Activated CD8-positive, alpha-beta T cell treated with anti-CD3 and anti-CD28 coated beads, Interleukin-2, amount 10 ng/mL, durations not matched to agents 7 days and 5 days (primary cell): ENCODE results near the gene VAMP2. TPM values are rescaled to one million over a fixed set of nuclear protein-coding genes. Genes with fewer than 3 reads are reported as not detected.

Source experiments
- ATAC-seq: fragments of 150-1000 bp; cut with Tn5 transposase; one replicate; pipeline ENCODE4 v1.10.0; 2021; ENCODE audit warnings: moderate library complexity
- CTCF ChIA-PET: fragments of 350-600 bp; sonication (Branson Sonifier 250); formaldehyde crosslinking; loops from one replicate; lab custom pipeline; 2021; ENCODE audit warnings: antibody characterized with exemption; lab: Charles Lee
- POLR2A ChIA-PET: fragments of 350-600 bp; sonication (Branson Sonifier 250); formaldehyde crosslinking; loops from one replicate; lab custom pipeline; 2021; ENCODE audit warnings: antibody characterized with exemption; lab: Charles Lee
- DNase-seq: peaks from one replicate; pipeline ENCODE4 v3.0.0-alpha.2; 2020
- H3K27ac Mint-ChIP-seq: one replicate; pipeline ENCODE4 v1.8.0; 2021; ENCODE audit warnings: mild to moderate bottlenecking, mixed read lengths
- H3K27me3 Mint-ChIP-seq: one replicate; pipeline ENCODE4 v1.8.0; 2021; ENCODE audit warnings: low read depth, mixed read lengths
- H3K36me3 Mint-ChIP-seq: one replicate; pipeline ENCODE4 v1.8.0; 2021; ENCODE audit warnings: low read depth, mixed read lengths
- H3K4me1 Mint-ChIP-seq: one replicate; pipeline ENCODE4 v1.8.0; 2021; ENCODE audit warnings: low read depth, mixed read lengths
- H3K4me3 Mint-ChIP-seq: one replicate; pipeline ENCODE4 v1.8.0; 2021; ENCODE audit warnings: mild to moderate bottlenecking, mixed read lengths
- H3K9me3 Mint-ChIP-seq: one replicate; pipeline ENCODE4 v1.8.0; 2022; ENCODE audit warnings: mixed read lengths; ENCODE audit not compliant: insufficient read depth
- total RNA-seq, 2 experiments: library from RNA; stranded (reverse); gene quantifications; one replicate each; pipeline ENCODE4 v1.2.3, GENCODE V29; 2021

The VAMP2 gene
- total RNA-seq, 2 experiments from 2014 or later = 56.3 to 56.7 TPM

DNA sequence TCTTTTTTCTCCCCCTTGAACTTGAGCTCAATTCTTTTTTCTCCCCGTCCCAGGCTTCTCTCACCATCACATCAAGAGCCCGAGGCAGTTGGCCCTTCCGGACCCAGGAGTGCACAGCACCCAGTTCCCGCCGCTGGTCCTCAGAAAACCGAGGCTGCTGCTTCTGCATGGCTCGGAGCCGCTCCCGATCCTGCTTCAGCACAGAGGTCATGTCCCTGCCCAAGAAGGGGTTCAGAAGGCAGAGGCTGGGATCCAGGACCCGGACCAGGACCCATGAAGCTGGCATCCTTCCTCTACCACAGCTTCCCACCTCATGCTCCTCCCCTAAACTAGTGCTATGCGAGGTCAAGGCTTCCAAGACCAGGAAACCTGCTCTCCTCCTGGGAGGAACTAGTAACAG, 21.0 kb downstream of the VAMP2 start:
- POLR2A ChIA-PET = interaction anchor here (4.6 to 6.2 kb wide), 2 partner anchors 14 to 32 kb away, joined by 28 to 66 read pairs; no protein-coding TSS in a partner anchor
- no peak overlapping the region for H3K27ac Mint-ChIP-seq

DNA sequence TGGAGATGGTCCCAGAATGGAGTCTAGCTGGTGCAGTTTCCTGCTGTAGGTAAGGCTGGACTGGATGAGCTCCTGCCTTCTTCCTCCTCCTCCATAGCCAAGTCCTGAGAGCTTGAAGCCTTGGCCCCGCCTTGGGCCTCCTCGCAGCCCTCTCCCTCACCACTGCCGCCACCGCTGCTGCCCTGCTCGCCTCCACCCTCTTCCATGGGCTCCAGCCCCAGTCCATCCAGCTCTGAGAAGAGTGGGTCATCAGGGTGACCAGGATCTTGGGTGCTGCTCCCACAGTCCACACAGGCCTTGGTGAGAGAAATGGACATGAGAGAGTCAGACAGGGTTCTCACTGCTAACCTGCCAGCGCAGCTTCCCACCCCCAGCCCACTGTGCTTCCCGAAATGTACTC, 21.7 kb downstream of the VAMP2 start:
- ChIA-PET POLR2A (interaction anchor here (1.3 to 6.2 kb wide), 4 partner anchors 9 to 32 kb away, joined by 4 to 66 read pairs (median 22); partner anchors contain the start of gene PER1), CTCF (interaction anchor here (0.9 to 8.3 kb wide), 4 partner anchors 15 to 154 kb away, joined by 3 to 165 read pairs (median 3); partner anchors contain the start of genes PER1, SLC25A35 and VAMP2)
- no peak overlapping the region for H3K4me3 Mint-ChIP-seq

More for the DNA sequence above, 21.0 kb downstream of the VAMP2 start:
- DNase-seq (no peak), ATAC-seq (no peak)
- CTCF ChIA-PET = interaction anchor here (0.9 to 8.3 kb wide), 2 partner anchors 14 to 21 kb away, joined by 3 to 165 read pairs; partner anchors contain the start of genes PER1 and VAMP2
- Mint-ChIP-seq H3K36me3 (peaks cover 43% of the 10 kb centered on the region), H3K4me1 (peaks cover 4% of the 10 kb centered on the region), H3K4me3 (no peak overlapping the region), H3K27me3 (peaks cover 1% of the 10 kb centered on the region), H3K9me3 (no peaks in the 10 kb centered on the region)

DNA sequence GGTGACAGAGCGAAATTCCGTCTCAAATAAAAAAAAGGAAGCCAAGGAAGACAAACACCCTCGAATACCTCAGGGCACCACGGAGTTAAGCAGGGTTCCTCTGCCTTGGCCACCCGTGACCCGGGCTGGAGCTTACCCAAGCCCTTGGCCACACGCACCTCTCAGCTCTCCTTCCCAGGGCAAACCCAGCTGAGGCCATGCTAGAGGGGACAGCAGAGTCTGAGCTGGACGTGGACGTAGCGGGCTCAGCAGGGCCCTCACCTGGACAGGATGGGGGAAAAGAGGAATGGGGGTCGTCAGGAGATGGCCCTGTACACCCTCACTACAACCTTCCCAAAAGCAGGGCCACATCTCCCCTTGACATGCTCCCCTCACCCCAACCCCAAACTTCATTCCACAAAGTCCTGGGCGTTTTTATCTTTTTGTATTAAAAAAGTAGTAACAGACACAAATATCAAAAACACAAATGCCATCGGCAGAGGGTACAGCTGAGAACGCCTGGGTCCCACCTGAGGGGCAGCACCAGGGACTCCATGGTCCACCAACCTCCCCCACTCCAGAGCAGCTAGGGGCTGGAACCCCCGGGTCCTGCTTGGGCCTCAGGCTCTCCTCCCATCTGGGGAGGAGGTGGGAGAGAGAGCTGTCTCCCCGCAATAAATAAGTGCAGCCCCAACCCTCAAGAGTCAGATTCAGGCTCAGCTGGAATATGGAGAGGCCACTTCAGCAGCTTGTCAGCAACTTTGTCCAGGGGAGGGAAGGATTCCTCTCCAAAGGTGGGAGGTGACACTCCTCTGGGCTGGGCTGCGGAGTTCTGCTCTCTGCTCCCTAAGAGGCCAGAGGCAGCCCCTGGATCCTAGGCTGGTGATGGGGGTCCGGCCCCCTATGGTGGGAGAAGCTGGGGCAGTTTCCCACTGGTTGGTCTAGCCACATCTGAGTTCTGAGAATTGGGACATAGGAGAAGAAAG, 22.4 kb downstream of the VAMP2 start:
- peaks cover 3% of the 10 kb centered on the region for H3K27me3 Mint-ChIP-seq
- H3K36me3 Mint-ChIP-seq = peaks cover 34% of the 10 kb centered on the region
- ChIA-PET CTCF (interaction anchor here (0.7 to 8.3 kb wide), 10 partner anchors 8 to 155 kb away, joined by 3 to 165 read pairs (median 6); partner anchors contain the start of genes ALOXE3, AURKB, HES7 and PER1), POLR2A (interaction anchor here (0.5 to 6.2 kb wide), 6 partner anchors 10 to 33 kb away, joined by 3 to 66 read pairs (median 10); partner anchors contain the start of gene PER1)
- peaks cover 5% of the 10 kb centered on the region for H3K4me1 Mint-ChIP-seq
- H3K9me3 Mint-ChIP-seq = no peaks in the 10 kb centered on the region
- H3K27ac Mint-ChIP-seq = no peak overlapping the region
- no peak for DNase-seq
- ATAC-seq = no peak
- H3K4me3 Mint-ChIP-seq = no peak overlapping the region

More for the DNA sequence above, 21.7 kb downstream of the VAMP2 start:
- Mint-ChIP-seq H3K4me1 (peaks cover 5% of the 10 kb centered on the region), H3K9me3 (no peaks in the 10 kb centered on the region), H3K36me3 (peaks cover 36% of the 10 kb centered on the region), H3K27me3 (peaks cover 3% of the 10 kb centered on the region), H3K27ac (peak overlapping the region; percentile 25)
- DNase-seq = no peak
- no peak for ATAC-seq

DNA sequence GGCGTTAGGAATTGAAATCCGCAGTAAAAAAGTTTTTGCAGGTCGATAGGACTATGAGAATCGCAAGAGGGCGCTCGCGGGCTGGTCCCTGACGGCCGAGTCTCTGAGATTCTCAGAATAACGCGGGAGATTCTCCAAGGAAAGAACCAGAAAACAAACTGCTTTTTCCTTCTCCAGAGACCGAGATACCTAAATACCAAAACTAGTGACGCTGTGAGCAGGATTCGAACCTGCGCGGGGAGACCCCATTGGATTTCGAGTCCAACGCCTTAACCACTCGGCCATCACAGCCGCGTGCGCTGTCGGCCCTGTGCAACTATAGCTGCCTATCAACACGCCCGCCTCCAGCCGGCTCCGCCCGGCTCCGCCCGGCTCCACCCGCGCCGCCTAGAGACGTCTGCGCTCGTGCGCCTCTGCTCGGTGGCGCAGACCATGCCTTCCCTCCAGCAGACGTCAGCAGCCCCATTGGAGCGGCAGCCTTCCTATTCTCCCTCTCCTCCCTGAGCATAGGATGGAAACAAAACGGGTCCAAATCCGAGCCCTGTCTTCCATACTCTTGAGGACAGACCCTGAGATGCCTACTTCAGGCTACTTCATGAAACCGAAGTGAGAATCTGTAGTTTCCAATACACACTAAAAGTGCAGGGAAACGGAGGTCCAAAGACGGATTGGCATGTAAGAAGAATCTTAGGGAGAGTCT, 23.9 kb downstream of the VAMP2 start:
- H3K36me3 Mint-ChIP-seq = peaks cover 30% of the 10 kb centered on the region
- DNase-seq (peak; percentile 98), ATAC-seq (peak; percentile 93)
- POLR2A ChIA-PET = interaction anchor here (1.1 to 6.2 kb wide), 10 partner anchors 12 to 109 kb away, joined by 3 to 66 read pairs (median 8); partner anchors contain the start of genes CTC1 and PFAS
- no peak overlapping the region for H3K27ac Mint-ChIP-seq
- H3K27me3 Mint-ChIP-seq = peaks cover 4% of the 10 kb centered on the region
- H3K9me3 Mint-ChIP-seq = no peaks in the 10 kb centered on the region
- no peak overlapping the region for H3K4me3 Mint-ChIP-seq
- peaks cover 5% of the 10 kb centered on the region for H3K4me1 Mint-ChIP-seq
- CTCF ChIA-PET = interaction anchor here (0.6 to 8.3 kb wide), 25 partner anchors 9 to 156 kb away, joined by 3 to 165 read pairs (median 6); partner anchors contain the start of genes ALOXE3, AURKB, BORCS6 and CTC1

DNA sequence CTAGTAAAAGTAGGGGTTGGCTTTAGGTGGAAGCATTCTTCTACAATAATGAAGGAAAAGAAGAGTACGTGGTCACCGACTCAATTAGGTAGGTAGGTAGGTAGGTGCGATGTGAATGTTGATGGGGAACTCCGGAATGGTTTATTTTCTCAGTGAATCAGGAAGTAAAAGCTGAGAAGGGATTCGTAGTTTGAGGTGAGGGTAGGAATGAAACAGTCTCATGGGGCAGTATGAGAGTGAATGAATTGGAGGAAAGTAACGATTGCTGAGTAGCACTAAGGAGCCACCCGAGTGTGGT, 24.4 kb downstream of the VAMP2 start:
- POLR2A ChIA-PET = interaction anchor here (1.1 to 6.2 kb wide), 9 partner anchors 12 to 109 kb away, joined by 3 to 66 read pairs (median 10); partner anchors contain the start of genes CTC1 and PFAS
- no peak overlapping the region for H3K27ac Mint-ChIP-seq
- H3K4me1 Mint-ChIP-seq = peaks cover 5% of the 10 kb centered on the region
- CTCF ChIA-PET = interaction anchor here (0.6 to 8.3 kb wide), 25 partner anchors 8 to 162 kb away, joined by 3 to 165 read pairs (median 6); partner anchors contain the start of genes ALOXE3, CTC1, HES7 and PER1
- no peak overlapping the region for H3K4me3 Mint-ChIP-seq
- ATAC-seq (no peak), DNase-seq (no peak)
- peaks cover 4% of the 10 kb centered on the region for H3K27me3 Mint-ChIP-seq
- H3K9me3 Mint-ChIP-seq = no peaks in the 10 kb centered on the region
- peaks cover 27% of the 10 kb centered on the region for H3K36me3 Mint-ChIP-seq

DNA sequence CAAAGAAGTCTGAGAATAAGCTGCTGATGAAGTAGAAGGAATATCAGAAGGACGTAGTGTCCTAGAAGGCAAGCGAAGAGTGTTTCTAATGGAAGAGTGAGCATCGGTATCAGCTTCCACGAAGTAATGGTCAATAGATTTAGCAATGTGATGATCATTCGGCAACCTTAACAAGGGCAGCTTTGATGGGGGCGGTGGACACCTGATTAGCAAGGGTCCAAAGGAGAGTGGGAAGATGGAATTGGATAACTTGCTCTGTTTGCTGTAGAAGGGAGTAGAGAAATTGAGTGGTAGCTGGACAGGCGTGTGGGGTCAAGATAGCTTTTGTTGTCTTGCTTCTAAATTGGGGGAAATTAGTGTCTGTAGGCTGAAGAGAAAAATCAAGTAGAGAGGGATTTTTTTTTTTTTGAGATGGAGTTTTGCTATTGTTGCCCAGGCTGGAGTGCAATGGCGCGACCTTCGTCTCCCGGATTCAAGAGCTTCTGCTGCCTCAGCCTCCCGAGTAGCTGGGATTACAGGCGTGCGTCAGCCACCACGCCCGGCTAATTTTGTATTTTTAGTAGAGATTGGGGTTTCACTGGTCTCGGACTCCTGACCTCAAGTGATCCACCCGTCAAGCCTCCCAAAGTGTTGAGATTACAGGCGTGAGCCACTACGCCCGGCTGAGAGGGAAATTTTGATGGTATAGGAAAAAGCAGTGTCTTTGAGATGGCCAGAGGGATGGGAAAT, 24.9 kb downstream of the VAMP2 start:
- ChIA-PET CTCF (interaction anchor here (0.6 to 8.3 kb wide), 22 partner anchors 10 to 163 kb away, joined by 3 to 165 read pairs (median 6); partner anchors contain the start of genes ALOXE3, CTC1, HES7 and PER1), POLR2A (interaction anchor here (0.6 to 6.2 kb wide), 11 partner anchors 11 to 603 kb away, joined by 3 to 66 read pairs (median 7); partner anchors contain the start of genes CTC1, HES7 and PFAS)
- ATAC-seq (no peak), DNase-seq (no peak)
- Mint-ChIP-seq H3K4me3 (no peak overlapping the region), H3K9me3 (no peaks in the 10 kb centered on the region), H3K27me3 (peaks cover 4% of the 10 kb centered on the region), H3K27ac (no peak overlapping the region), H3K4me1 (peaks cover 5% of the 10 kb centered on the region), H3K36me3 (peaks cover 26% of the 10 kb centered on the region)

DNA sequence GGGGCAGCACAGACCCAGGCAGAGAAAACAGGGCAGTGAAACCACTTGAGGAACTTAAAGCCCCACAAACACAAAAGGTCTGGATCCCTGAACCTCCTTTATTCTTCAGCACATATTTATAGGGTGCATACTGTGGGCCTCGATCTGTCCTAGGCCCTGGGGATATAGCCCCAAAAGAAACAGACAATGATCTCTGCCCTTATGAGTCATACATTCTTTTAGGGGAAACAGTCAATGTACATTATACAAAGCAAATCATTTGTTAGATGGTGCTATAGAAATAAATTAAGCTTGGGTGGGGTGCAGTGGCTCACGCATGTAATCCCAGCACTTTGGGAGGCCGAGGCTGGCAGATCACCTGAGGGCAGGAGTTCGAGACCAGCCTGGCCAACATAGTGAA, 28.8 kb downstream of the VAMP2 start:
- no peak for DNase-seq
- Mint-ChIP-seq H3K9me3 (no peaks in the 10 kb centered on the region), H3K27me3 (peaks cover 10% of the 10 kb centered on the region), H3K4me1 (peaks cover 2% of the 10 kb centered on the region), H3K4me3 (no peak overlapping the region), H3K27ac (no peak overlapping the region), H3K36me3 (no peaks in the 10 kb centered on the region)
- ChIA-PET CTCF (interaction anchor here (0.9 to 8.3 kb wide), 4 partner anchors 14 to 40 kb away, joined by 3 to 165 read pairs (median 11); partner anchors contain the start of genes ALOXE3, PER1 and VAMP2), POLR2A (interaction anchor here (1.0 kb wide), 1 partner anchor 39 kb away, joined by 4 read pairs; no protein-coding TSS in a partner anchor)
- no peak for ATAC-seq

- Mint-ChIP-seq H3K27me3 (peaks cover 12% of the 10 kb centered on the region), H3K36me3 (no peaks in the 10 kb centered on the region), H3K4me1 (peaks cover 2% of the 10 kb centered on the region), H3K4me3 (no peak overlapping the region), H3K9me3 (no peaks in the 10 kb centered on the region), H3K27ac (no peak overlapping the region)
- ChIA-PET POLR2A (no interaction called here), CTCF (interaction anchor here (0.9 to 4.0 kb wide), 3 partner anchors 14 to 40 kb away, joined by 3 to 19 read pairs (median 3); partner anchors contain the start of gene ALOXE3)
- ATAC-seq (no peak), DNase-seq (no peak)
Observed at GRCh38 chr17:8133399-8133798, 29.3 kb downstream of the VAMP2 start.

- H3K27ac Mint-ChIP-seq = no peak overlapping the region
- H3K4me1 Mint-ChIP-seq = peaks cover 8% of the 10 kb centered on the region
Observed at GRCh38 chr17:8131844-8132441, 30.8 kb downstream of the VAMP2 start.

More at GRCh38 chr17:8131844-8132441, 30.8 kb downstream of the VAMP2 start:
- ATAC-seq (no peak), DNase-seq (no peak)
- Mint-ChIP-seq H3K36me3 (no peaks in the 10 kb centered on the region), H3K9me3 (no peaks in the 10 kb centered on the region), H3K27me3 (peaks cover 17% of the 10 kb centered on the region), H3K4me3 (no peak overlapping the region)
- ChIA-PET CTCF (interaction anchor here (1.2 to 4.0 kb wide), 2 partner anchors 12 to 71 kb away, joined by 3 to 19 read pairs; partner anchors contain the start of gene ALOXE3), POLR2A (interaction anchor here (0.6 kb wide), 1 partner anchor 104 kb away, joined by 3 read pairs; no protein-coding TSS in a partner anchor)
